ENCODE data around the gene UNC5B. TPM values are rescaled to one million over a fixed set of nuclear protein-coding genes. Genes with fewer than 3 reads are reported as not detected.

The UNC5B gene
- total RNA-seq, 1 donor from 2014 or later: 8.0 TPM

- DNase-seq (ENCODE audit: low read depth, low spot score): no peak
Observed at GRCh38 chr10:71239131-71239915, 27.0 kb downstream of the UNC5B start.

- DNase-seq (ENCODE audit: low read depth, low spot score): no peak
Observed at GRCh38 chr10:71239946-71240795, 27.8 kb downstream of the UNC5B start.

DNA sequence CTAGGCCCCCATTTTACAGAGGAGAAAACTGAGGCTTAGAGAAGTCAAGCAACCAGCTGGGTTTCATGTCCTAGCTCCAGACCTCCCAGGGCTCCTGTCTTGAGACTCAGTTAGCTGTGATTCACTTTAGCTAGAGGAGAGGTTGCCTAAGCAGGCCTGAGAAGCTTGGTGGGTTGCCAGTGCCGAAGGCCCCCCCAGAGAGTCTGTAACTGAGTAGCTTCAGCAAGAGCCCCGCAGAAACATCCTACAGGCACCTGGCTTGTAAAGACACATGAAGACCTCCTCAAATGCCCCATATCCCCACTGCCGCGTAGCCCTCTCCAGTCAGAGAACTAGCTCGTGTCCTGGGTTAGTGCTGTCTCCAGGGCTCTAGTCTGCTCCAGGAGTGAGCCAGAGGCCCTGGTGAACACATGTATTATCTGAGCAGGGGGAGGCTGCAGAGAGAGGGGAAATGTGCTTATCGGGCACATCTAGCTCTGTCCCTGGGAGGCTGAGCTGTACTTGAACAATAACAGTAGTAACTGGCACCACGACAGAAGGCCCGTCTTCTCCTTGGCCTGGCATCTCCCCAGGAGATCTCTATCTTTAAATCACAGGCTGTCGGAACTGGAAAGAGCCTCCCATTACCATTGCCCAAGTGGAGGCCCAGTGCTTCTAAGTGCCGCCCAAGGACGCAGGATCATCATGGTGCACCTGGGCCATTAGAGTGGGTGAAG lies 28.9 kb downstream of the UNC5B start:
- DNase-seq (ENCODE audit: low read depth, low spot score): no peak

- DNase-seq (ENCODE audit: low read depth, low spot score): no peak
Observed at GRCh38 chr10:71241830-71242621, 29.7 kb downstream of the UNC5B start.

- DNase-seq (ENCODE audit: low read depth, low spot score): no peak
Observed at GRCh38 chr10:71242622-71243009, 30.2 kb downstream of the UNC5B start.

DNA sequence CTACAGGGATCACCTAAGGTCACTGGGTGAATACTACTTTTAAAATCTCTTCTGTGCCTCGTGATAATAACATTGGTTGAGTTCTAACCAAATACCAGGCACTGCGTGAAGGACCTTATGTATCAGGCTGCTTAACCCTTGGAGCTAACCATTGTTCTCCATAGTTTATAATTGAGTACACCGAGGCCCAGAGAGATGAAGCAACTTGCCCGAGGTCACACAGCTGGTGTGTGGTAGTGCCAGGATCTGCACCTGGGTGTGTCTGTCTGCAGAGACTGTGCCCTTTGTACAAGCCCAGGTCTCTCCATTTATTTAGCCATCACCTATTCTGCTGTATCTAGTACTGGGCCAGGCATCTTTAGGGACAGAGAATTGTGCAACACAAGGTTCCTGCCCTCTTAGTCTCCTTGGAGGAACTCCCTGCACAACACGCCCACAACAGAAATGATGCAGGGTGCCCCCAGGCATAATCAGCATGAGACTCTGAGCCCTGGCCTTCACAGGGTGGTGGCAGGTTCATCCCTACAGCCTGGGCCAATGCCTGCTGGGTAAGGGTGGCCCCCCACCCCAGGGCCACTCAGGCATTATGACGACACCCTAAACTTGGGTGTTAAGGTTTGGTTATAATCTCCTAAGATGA lies 31.5 kb downstream of the UNC5B start:
- no peak for DNase-seq (ENCODE audit: low read depth, low spot score)

GRCh38 chr10:71244431-71245419 lies 32.4 kb downstream of the UNC5B start:
- no peak for DNase-seq (ENCODE audit: low read depth, low spot score)

DNA sequence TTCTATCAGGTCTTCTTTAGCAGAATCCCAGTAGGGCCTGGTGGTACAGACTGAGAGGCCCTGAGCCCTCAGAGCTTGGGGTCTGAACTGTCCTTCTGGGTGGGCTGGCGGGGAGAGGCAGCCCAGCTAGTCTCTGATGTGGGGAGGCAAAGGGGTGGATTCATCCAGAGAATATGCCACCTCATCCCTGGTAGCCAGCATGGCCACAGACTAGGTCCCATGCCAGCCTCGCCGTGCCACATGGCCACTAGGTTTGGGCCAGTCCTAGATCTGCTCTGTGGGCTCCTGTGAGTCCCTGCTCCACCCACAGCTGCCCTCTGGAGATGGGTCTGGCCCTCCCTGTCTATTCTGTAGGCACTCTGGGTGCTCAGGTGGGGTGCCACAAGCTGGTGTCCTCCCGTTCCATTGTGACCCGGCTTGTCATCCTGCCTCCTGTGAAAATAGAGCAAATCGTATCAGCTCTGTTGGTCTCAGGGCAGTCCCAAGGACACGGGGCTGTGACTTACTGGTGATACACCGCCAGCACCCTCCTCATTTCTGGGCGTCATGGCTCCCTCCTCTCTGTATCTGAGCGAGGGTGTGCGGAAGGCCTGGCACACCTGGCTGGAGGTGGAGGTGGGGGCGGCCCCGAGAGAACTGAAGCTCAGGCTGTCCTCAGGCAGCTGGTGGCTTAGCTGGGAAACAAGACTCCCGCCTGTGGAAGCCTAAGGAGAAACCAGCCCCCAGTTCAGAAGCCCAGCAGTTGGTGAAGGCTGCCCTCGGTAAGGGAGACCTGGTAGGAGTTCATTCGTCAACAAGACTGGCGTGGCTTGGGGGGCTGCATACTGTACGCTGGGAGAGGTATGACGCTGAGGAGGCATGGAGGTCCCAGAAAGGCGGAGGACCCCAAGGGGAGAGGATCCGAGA lies 33.3 kb downstream of the UNC5B start:
- no peak for DNase-seq (ENCODE audit: low read depth, low spot score)

- no peak for DNase-seq (ENCODE audit: low read depth, low spot score)
Observed at GRCh38 chr10:71246591-71247413, 34.4 kb downstream of the UNC5B start.

DNA sequence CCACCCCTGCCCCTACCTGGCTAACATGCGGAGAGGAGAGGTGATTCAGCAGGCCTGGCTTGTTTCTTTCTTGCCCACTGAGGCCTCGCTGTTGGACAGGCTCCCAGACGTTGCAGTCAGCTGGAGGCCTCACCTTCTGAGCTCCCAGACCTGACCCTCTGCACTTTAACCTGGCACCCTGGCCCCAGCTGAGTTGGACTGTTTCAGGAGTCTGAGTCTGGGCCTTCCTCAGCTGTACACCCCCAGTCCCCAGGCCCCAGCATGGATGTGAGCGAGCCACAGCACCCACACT lies 35.0 kb downstream of the UNC5B start:
- no peak for DNase-seq (ENCODE audit: low read depth, low spot score)

- DNase-seq (ENCODE audit: low read depth, low spot score): no peak
Observed at GRCh38 chr10:71247804-71248203, 35.4 kb downstream of the UNC5B start.

DNA sequence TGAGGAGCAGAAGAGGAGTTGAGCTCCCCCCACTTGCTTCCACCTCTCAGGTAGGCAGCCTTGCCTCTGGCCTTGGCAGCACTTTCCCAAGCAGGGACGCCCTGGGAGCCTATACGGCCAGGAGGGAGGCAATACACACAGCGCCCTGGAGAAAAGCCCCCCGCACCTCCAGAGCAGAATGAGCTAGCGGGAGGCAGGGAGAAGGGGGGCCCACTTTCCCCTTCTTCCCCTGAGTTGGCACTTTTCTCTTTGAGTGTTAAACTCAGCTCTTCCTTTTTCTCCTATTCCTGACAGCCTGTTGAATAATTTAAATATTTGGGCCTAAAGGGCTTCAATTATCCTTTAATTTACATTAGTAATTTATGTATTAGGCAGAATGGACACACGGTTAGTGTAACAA lies 35.8 kb downstream of the UNC5B start:
- no peak for DNase-seq (ENCODE audit: low read depth, low spot score)

DNA sequence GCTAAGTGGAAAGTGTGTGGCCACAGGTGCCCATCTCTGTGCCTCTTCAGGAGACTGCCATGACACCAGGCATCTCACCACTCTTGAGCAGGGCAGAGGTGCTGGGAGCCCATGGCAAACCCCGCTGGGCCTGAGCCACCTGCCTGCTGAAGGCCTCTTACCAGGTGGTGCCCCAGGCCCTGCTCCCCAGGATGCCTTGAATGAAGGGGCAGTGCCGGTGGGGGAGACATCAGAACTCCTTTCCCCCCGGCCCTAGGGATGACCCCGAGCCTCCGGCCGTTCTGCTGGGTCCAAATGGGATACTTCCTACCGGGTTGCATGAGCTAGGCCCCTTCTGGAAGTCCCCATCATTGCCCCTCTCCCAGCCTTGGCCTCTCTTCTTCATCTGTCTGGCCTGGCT lies 37.6 kb downstream of the UNC5B start:
- DNase-seq (ENCODE audit: low read depth, low spot score): no peak

DNA sequence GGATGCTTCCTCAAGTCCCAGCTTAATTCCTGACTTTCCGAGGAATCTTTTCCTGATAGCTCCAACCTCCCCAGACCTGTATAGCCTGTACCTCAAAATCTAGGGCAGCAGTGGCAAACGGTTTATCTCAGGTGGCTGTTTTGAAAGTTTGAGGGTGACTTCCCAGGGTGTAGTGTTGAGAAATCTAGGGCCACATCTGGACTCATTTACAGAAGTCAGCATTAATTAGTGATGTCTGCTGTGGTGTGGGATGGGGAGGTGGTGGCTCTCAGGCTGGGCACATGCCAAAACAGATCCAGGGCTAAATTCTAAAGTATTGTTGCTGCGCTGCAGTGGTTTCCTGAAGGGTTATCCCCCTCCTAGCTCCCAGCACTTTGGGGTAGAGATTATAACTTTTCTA lies 38.0 kb downstream of the UNC5B start:
- no peak for DNase-seq (ENCODE audit: low read depth, low spot score)

DNA sequence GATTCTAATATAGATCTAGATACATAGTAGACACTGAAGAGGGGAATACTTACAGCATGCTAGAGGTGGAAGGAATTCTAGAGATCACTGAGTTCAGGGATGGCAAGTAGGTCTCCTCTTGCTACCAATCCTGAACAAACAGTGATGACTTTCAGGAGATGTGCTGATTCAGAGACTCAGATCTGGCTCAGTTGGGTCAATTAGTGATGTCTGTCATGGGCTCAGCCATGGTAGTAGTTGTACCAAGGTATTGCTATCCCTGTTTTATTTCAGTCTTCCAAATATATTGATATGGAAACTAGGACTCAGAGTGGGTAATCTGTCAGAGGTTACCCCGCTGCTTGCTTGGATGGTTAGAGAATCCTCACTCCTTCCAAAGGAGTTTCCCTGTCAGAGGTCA lies 38.5 kb downstream of the UNC5B start:
- no peak for DNase-seq (ENCODE audit: low read depth, low spot score)

DNA sequence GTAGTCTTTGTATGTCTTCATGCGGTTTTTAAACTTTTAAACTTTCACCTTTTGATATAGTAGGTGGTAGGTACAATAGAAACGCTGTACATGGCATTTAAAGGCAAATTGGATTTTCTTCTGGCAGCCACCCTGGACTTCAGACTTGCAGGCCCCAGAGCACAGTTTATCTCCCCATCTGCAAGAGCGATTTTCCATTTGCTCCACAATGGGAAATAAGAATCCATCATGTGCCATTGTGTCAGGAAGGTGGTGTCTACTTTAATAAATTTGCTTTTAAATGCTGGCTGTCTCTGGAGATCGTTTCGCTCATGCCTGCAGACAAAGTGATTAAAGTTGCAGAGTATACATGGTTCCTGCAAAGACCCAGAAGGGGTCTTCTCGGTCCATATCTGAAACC lies 38.9 kb downstream of the UNC5B start:
- no peak for DNase-seq (ENCODE audit: low read depth, low spot score)

DNA sequence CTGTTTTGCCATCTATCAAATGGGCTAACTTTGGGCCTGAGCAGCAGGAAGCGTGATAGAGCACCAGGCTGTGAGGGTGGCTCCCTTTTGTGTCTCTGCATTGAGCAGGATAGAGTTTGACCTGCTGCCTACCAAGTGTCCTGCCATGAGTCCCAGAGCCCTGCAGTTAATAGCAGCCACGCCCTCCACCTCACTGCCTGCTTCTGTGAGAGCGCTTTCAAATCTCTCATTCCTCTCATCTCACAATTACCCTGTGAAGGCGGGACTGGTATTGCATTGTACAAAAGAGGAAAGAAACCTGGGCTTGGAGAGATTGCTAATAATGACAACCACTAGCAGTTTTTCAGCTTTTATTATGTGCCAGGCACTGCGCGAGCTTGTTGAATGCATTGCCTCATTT lies 39.9 kb downstream of the UNC5B start:
- DNase-seq (ENCODE audit: low read depth, low spot score): no peak
